ENCODE measurements around the gene TLR5. TPM values are rescaled to one million over a fixed set of nuclear protein-coding genes. Genes with fewer than 3 reads are reported as not detected.
"Not testable (repeated sequence)": the region's sequence is repeated elsewhere in the genome, so short reads cannot be mapped to it uniquely, and the experiment has no call there.

Gene TLR5, protein sequence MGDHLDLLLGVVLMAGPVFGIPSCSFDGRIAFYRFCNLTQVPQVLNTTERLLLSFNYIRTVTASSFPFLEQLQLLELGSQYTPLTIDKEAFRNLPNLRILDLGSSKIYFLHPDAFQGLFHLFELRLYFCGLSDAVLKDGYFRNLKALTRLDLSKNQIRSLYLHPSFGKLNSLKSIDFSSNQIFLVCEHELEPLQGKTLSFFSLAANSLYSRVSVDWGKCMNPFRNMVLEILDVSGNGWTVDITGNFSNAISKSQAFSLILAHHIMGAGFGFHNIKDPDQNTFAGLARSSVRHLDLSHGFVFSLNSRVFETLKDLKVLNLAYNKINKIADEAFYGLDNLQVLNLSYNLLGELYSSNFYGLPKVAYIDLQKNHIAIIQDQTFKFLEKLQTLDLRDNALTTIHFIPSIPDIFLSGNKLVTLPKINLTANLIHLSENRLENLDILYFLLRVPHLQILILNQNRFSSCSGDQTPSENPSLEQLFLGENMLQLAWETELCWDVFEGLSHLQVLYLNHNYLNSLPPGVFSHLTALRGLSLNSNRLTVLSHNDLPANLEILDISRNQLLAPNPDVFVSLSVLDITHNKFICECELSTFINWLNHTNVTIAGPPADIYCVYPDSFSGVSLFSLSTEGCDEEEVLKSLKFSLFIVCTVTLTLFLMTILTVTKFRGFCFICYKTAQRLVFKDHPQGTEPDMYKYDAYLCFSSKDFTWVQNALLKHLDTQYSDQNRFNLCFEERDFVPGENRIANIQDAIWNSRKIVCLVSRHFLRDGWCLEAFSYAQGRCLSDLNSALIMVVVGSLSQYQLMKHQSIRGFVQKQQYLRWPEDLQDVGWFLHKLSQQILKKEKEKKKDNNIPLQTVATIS
- 1.1 TPM for total RNA-seq

DNA sequence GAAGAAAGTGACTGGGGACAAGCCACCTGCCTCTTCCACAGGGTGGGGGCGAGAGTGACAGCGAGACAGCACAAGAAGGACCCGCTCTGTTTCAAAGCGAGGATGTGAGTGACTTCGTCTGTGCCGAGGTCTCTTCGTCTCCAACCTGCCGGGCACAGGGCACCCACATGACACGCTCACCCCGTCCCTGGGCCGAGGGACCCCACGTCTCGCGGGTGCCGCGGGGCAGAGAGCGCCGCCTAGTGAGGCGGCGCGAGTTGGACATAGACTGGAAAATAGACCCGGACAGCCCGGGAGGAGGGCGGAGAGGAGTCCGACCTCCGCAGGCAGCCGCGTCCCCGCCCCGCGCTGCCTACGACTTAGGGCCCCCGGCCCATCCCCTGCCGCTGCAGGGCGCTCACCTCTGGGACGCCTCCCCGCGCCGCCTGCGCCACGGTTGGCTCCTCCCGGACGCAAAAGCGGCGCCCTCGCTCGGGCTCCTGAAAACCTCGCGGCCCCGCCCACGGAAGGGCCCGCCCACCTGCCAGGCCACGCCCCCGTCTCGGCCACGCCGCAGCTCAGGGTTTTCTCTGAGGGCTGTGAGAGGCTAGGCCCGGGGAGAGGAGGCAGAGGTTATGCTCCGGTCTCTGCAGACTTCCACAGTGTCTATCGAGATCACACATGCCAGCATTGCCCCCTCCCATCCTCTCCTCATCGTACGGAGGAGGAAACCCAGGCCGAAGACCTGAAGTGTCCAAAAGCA is at the start of gene TLR5:
TLR5 (minus strand) TSS at position 454 of the 742 bp plus-strand sequence. CDS start 30,217 bp downstream, outside the sequence.
- ATAC-seq, result peak; percentile 97
- peak; percentile 92 for DNase-seq (ENCODE audit: low spot score)

- ATAC-seq (no peak), DNase-seq (ENCODE audit: low spot score) (peak; percentile 38)
Observed at GRCh38 chr1:223189903-223190724, 47.1 kb upstream of the TLR5 start.

DNA sequence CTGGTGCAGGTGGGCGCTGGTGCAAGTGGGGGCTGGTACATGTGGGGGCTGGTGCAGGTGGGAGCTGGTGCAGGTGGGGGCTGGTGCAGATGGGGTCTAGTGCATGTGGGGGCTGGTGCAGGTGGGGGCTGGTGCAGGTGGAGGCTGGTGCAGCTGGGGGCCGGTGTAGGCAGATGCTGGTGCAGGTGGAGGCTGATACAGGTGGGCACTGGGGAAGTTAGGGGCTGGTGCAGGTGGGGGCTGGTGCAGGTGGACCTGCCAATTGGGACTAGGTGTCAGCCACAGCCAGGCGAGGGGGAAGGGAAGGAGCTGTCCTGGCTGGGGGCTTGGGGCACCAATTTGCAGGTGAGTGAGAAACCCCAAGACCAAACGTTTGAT is 46.5 kb upstream of the TLR5 start:
- ATAC-seq (no peak), DNase-seq (ENCODE audit: low spot score) (no peak)

- ATAC-seq, result peak; percentile 73
- peak; percentile 49 for DNase-seq (ENCODE audit: low spot score)
Observed at GRCh38 chr1:223188618-223189356, 45.7 kb upstream of the TLR5 start.

DNA sequence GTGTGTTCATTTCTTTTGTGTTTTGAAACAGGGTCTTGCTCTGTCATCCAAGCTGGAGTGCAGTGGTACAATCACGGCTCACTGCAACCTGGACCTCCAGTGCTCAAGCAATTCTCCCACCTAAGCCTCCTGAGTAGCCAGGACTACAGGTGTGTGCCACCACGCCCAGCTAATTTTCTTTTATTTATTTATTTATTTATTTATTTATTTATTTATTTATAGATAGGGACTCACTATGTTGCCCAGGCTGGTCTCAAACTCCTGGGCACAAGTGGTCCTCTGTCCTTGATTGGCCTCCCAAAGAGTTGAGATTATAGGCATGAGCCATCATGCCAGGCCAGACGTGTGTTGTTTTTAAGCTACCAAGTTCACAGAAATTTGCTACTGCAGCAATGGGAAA is 43.8 kb upstream of the TLR5 start:
- DNase-seq (ENCODE audit: low spot score) (no peak), ATAC-seq (no peak)

GRCh38 chr1:223183268-223183862 is 40.3 kb upstream of the TLR5 start:
- no peak for ATAC-seq
- no peak for DNase-seq (ENCODE audit: low spot score)

DNA sequence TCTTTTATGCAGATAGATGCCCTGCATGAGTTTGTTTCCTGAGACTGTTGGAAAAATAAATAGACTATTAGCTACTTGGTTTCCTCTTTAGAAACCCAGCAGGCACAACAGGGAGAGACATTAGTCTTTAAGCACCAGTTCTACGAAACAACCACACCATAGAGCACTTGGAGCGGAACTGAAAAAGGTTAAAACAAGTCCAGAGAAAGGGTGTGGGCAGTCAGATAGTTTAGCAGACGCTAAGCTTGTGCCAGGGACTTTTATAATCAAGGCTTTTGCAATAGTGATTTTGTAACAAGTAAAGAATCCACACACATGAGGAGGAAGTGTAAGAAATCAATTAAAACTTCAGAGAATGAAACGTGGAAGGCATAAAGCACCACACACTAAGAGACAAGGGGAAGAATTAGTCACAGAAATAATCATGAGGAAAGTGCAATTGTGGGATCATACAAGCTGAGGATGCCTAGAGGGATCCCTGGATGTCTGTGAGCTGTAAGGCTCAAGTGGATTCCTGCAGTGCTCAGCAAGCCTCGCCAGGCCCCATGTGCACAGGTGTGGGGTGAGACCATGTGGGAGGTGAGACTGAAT is 37.8 kb upstream of the TLR5 start:
- ATAC-seq (peak; percentile 80), DNase-seq (ENCODE audit: low spot score) (peak; percentile 45)

DNA sequence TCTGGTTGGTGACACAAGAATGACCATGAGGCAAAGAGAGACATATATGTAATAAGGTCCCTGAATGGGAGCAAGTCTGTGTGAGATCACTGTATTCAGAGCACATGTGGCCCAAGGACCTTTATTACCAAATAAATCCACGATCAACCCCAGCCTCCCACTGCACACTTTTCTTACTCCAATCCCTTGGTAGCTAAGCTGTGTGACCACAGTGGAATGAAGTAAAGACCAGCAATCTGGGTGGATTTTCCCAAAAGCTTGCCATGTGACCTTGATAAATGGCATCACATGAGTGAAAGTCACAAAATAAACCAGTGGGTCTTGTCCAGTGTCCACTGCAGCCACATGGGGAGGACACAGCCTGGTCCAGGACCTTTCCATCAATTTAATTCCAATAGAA is 36.7 kb upstream of the TLR5 start:
- ATAC-seq (no peak), DNase-seq (ENCODE audit: low spot score) (no peak)

DNA sequence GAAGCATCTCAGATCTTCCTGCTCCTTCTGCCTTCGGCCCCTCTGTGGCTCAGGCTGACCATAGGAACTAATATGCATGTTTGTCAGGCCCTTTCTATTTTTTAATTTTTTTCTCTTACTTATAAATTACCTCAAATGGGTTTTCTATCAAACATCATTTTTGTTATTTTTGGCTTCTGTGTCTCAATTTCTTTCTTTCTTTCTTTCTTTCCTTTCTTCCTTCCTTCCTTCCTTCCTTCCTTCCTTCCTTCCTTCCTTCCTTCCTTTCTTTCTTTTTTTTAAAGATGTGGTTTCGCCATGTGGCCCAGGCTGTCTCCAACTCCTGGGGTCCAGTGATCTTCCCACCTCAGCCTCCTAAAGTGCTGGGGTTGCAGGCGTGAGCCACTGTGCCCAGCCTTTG is 36.2 kb upstream of the TLR5 start:
- no peak for ATAC-seq
- DNase-seq (ENCODE audit: low spot score), result no peak

GRCh38 chr1:223177681-223178080 is 34.6 kb upstream of the TLR5 start:
- DNase-seq (ENCODE audit: low spot score), result peak; percentile 82
- peak; percentile 81 for ATAC-seq

- DNase-seq (ENCODE audit: low spot score) (peak; percentile 40), ATAC-seq (no peak)
Observed at GRCh38 chr1:223176437-223176836, 33.4 kb upstream of the TLR5 start.

DNA sequence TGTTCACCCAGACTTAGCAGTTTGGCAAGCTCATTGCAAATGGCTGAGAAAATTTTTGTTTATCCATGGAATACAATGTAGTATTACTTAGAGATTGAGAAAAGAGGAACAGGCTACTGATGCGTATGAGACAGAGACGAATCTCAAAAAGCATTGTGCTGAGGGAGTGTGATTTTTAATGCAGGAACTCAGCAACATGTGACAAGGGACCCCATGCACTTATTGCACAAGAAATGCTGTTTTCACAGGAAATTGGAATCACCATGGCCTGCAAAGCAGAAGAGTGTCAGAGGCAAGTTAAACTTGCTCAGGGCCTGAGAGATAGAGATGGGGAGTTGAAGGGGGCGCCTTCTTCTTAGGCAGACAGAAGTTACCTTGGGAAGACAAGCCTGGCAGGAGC is 32.6 kb upstream of the TLR5 start:
- ATAC-seq (peak; percentile 10), DNase-seq (ENCODE audit: low spot score) (peak; percentile 37)

DNA sequence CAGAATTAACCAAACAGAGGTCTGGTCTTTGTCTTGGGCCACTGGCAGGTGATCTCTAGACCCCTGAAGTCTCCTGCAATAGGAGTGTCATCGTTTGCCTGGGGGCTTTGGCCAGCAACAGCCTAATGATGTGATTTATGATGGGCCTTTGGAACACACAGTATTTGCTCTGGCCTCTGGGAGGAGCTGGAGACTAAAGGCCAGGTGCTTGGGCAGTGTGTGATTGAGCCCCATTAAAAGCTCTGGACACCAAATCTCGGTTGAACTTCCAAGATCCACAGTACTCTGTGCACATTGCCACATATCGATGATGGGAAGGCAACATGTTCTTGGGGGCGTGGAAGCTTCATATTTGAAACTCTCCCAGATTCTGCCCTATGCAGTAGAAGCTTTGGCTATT is 32.0 kb upstream of the TLR5 start:
- ATAC-seq, result peak; percentile 92
- DNase-seq (ENCODE audit: low spot score), result peak; percentile 73

GRCh38 chr1:223169458-223169857 is 26.4 kb upstream of the TLR5 start:
- ATAC-seq; DNase-seq (ENCODE audit: low spot score): not testable (repeated sequence)

DNA sequence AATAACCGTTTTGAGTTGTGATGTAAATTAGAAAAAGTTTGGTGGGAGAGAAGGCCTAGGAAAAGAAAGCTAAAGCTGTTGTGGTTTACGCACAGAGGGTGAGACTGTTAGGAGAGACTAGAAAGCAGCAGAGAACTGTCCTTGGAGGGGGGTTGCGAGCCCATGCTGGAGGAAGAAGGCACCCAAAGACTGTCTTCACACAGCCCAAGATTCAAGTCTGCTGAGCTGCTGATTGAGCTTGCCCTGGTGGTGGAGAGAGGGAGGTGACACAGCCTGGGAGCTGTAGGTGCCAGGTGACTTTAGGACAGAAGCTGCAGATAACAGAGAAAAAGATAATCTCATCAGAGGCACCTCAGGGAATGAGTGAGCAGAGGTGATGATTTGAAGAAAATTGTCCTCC is 18.3 kb upstream of the TLR5 start:
- no peak for DNase-seq (ENCODE audit: low spot score)
- ATAC-seq, result no peak

GRCh38 chr1:223156343-223156742 is 13.3 kb upstream of the TLR5 start:
- ATAC-seq (no peak), DNase-seq (ENCODE audit: low spot score) (no peak)

DNA sequence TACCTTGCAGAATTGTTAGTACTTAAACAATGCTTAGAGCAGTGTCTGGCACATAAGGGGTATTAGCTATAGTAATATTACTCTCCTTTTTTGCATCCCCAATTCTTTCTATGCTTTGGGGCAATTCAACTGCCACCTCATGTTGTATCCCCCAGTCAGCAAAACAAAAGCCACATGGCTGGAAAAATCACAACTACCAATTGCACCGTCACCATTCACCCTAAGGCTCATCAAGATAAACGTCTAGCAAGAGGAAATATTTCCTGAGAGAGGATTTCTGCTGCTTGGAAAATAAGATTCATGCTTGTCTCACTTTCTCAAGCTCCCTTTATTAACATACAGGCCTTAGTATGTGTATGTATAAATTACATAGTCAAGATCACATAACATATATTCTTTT is 12.1 kb upstream of the TLR5 start:
- no peak for DNase-seq (ENCODE audit: low spot score)
- ATAC-seq, result no peak

GRCh38 chr1:223153177-223154119 is 10.4 kb upstream of the TLR5 start:
- no peak for ATAC-seq
- no peak for DNase-seq (ENCODE audit: low spot score)
